DND-41 (cell line): ENCODE data around the gene USP50.

Experiments used
- CTCF ChIP-seq: IDR thresholded peaks from 2 replicates; pipeline ENCODE4 v1.5.1; 2012; ENCODE audit warnings: borderline replicate concordance, low read length, moderate library complexity, mild to moderate bottlenecking; ENCODE audit not compliant: poor library complexity, severe bottlenecking; ENCODE audit errors: extremely low read depth
- EZH2 ChIP-seq: IDR thresholded peaks from 3 replicates; pipeline ENCODE4 v1.6.1; 2012; ENCODE audit warnings: borderline replicate concordance, low read depth, mild to moderate bottlenecking, moderate library complexity, low read length, inconsistent platforms; ENCODE audit not compliant: severe bottlenecking

- no peak for TF ChIP-seq CTCF
- TF ChIP-seq EZH2: no peak
Observed at GRCh38 chr15:50543556-50543955, 2.9 kb downstream of the USP50 start.
